IPS-18c (cell line): ENCODE data around the gene GPN2.
"Not testable (repeated sequence)": the region's sequence is repeated elsewhere in the genome, so short reads cannot be mapped to it uniquely, and the experiment has no call there.

Source experiments
- H3K4me3 ChIP-seq: 2 replicates; pipeline ENCODE4 v1.7.0; 2013; ENCODE audit warnings: low read depth, mild to moderate bottlenecking, low read length, moderate library complexity; ENCODE audit not compliant: insufficient read depth
- H3K9me3 ChIP-seq: one replicate; pipeline ENCODE4 v1.6.1; 2013; ENCODE audit warnings: mild to moderate bottlenecking, low read length, moderate library complexity; ENCODE audit not compliant: control insufficient read depth, insufficient read depth

Gene GPN2

DNA sequence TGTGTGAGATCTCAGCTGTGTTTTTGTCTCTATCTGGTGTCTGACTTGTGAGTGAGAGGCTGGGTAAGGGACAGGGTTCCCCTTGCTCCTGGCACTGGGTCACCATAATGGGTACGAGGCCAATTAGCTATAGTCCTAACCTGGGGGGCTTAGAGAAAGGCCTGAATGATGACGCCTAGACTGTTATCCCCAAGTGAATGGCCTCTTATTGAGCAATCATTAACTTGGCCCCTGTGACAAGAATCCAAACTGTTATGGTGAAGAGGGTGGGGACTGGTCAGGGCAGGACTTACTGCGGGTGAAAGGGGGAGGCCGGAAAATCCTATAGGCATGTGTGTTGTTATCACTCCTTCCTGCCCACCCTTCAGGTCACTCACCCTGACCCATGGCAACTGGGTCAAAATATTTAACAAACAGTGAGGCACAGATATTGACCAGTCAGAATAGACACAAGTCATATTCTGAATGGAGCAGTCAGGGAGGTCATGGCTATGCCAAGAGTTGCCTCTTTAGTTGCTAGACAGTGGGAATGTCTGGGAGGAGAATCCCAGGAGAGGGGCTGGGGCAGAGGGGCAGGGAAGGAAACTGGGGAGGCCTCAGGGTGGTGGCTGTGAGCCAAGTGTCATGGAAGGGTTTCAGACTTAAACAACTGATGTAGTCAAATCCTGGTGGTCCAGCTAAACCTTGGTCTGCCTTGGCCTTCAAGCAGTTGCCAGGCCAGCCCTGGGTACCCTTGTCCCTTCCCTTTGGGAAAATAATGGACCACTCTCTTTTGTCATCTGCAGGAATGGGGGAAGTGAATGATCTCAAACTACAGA, 20.5 kb upstream of the GPN2 start:
- no peaks in the 10 kb centered on the region for H3K9me3 ChIP-seq
- H3K4me3 ChIP-seq = no peak overlapping the region

DNA sequence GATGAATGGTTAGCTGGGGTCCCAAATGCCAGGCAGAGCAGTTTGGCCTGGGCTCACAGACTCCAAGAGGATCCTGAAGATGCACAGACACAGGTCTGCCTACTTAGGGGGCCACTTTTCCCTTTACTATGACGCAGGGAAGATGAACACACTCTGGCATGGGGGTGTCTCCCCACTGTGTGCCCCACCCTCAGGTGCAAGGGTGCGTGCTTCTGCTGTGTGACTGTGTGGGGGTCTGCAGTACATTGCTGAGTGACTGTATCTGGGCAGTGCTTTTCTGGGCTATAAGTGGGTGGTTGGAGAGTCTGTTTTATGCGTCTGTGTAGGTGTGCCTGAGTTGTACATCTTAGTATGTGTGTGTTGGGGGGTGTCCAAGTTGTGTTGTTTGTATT, 19.9 kb upstream of the GPN2 start:
- Histone ChIP-seq H3K9me3 (no peaks in the 10 kb centered on the region), H3K4me3 (no peak overlapping the region)

- H3K9me3 ChIP-seq = no peaks in the 10 kb centered on the region
- H3K4me3 ChIP-seq = no peak overlapping the region
These were observed 17.2 kb upstream of the GPN2 start for GRCh38 chr1:26907071-26907917.

- H3K9me3 ChIP-seq = no peaks in the 10 kb centered on the region
- peak overlapping the region; percentile 83; the same call in 1 of the 2 replicates for H3K4me3 ChIP-seq
These were observed 10.9 kb upstream of the GPN2 start for GRCh38 chr1:26900815-26901511.

DNA sequence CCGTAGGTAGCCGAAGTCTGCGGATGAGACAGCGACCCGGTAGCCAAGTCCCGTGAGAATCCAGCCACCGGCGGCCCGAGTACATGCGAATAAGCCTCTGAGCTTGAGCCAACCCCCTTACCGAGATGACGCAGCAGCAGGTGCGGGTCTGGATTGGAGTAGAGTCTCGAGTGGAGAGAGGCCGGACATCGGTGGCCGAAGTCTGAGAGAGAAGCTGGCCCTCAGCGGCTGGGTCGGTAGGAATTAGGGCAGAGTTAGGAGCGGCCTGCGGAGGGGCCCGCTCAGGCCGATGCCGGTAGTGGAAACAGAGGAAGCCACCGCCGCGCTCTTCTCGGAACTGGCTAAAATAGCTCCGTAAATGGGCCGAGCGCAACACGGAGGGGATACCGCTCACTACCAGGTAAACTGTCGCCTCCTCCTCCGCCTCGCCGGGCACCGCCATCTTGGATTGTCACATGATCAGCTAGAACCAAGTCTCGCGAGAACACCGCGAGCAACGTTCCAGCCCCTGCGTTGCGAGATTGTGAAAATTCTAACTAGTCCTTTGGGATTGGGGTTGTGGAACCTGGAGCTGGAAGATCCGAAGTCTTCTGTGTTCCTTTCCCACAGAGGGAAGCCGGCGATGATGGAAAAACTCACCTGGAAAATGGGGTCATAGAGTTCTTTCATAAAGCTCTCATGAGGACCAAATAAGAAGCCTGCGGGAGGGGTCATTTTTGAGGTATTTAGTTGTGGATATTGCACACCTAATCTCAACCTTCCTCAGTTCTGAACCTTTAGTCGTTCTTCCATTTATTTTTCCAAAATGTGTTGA, 10.1 kb upstream of the GPN2 start, which contains the start of gene GPATCH3:
Gene GPATCH3 (minus strand): TSS at position 467 of the 814 bp plus-strand sequence. CDS start 25 bp downstream, at position 442.
- H3K4me3 ChIP-seq = peak within 1 kb of the TSS; percentile 83
- H3K9me3 ChIP-seq = no peaks in the 10 kb centered on the region

GRCh38 chr1:26897351-26897750, 7.3 kb upstream of the GPN2 start:
- Histone ChIP-seq H3K4me3 (no peak overlapping the region), H3K9me3 (no peaks in the 10 kb centered on the region)

DNA sequence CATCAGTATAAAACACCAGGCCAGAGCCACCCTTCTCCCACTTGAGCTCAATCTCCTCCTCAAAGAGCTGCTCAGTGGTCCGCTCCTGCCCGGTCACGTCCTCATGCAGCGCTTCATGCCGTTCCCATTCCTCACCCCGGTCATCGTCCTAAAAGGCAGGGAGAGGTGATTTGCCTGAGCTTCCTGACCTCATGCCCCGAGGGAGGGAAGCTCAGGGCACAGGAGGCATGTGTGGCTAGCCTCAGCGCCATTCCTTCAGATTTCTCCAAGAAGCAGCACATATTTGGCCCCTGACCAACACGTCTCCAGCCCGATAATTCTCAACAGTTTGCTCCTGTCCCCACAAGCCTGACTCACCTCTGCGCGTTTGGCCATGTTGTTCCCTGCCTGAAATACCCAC, 4.2 kb upstream of the GPN2 start:
- H3K9me3 ChIP-seq = no peaks in the 10 kb centered on the region
- no peak overlapping the region for H3K4me3 ChIP-seq

GRCh38 chr1:26890467-26890796, 349 bp upstream of the GPN2 start:
- no peaks in the 10 kb centered on the region for H3K9me3 ChIP-seq
- H3K4me3 ChIP-seq = peak overlapping the region; percentile 85

DNA sequence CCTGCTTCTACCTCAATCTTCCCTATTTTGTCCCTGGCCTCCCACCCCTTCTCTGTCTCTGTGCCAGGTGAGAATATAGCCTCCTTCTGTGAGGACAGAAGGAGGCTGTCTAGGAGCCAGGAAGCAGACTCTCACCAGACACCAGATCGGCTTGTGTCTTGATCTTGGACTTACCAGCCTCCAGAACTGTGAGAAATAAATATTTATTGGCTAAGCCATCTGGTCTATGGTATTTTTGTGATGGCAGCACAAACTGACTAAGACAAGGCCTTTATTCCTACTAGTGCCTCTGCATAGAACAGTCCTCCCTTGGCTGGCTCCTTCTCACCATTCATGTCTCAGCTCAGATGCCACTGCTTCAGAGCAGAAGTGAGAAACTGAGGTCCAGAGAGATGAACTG, 1.9 kb downstream of the GPN2 start:
- Histone ChIP-seq H3K9me3 (no peaks in the 10 kb centered on the region), H3K4me3 (no peak overlapping the region)

- H3K4me3 ChIP-seq = no peak overlapping the region
- no peaks in the 10 kb centered on the region for H3K9me3 ChIP-seq
These were observed 3.0 kb downstream of the GPN2 start for GRCh38 chr1:26887125-26887524.

DNA sequence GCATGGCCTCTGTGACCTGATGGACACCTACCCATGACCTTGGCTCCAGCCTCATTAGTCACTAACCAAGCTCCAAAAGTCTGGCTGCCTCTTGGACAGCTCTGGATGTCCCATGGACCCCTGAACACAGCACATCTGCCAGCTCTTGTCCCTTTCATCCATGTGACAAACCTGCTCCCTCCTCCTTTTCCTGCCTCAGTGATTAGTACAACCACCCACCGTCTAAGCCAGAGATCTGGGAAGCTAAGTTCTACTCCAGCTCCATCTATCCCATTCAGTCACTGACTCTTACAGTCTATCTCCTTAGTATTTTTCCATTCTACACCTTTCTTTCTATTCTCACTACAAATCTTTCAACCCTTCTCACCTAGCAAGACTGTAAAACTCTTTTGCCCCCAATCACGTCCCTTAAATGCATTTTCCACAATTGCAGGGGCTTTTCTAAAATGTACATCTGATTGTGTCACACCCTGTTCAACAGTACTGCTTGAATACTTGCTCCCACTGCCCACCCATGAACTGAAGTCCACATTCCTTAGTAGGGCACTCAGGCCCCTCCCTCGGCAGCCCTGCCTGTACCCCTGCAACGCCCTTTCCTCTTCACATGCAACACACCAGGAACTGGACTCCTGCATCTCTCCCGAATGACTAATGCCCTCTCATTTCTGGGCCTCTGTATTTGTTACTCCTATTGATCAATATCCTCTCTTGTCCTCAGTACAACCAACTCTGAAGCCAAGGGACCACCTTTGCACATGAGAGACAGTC, 7.2 kb downstream of the GPN2 start:
- Histone ChIP-seq H3K4me3 (no peak overlapping the region), H3K9me3 (no peaks in the 10 kb centered on the region)

- not testable (repeated sequence) for H3K9me3 ChIP-seq, H3K4me3 ChIP-seq
These were observed 8.5 kb downstream of the GPN2 start for GRCh38 chr1:26881611-26882010.

- H3K9me3 ChIP-seq = peaks cover 2% of the 10 kb centered on the region
- no peak overlapping the region for H3K4me3 ChIP-seq
These were observed 10.3 kb downstream of the GPN2 start for GRCh38 chr1:26879793-26880192.

GRCh38 chr1:26877326-26877725, 12.8 kb downstream of the GPN2 start:
- Histone ChIP-seq H3K9me3 (peaks cover 2% of the 10 kb centered on the region), H3K4me3 (no peak overlapping the region)

- H3K9me3 ChIP-seq = peaks cover 4% of the 10 kb centered on the region
- H3K4me3 ChIP-seq = no peak overlapping the region
These were observed 15.2 kb downstream of the GPN2 start for GRCh38 chr1:26874896-26875295.

DNA sequence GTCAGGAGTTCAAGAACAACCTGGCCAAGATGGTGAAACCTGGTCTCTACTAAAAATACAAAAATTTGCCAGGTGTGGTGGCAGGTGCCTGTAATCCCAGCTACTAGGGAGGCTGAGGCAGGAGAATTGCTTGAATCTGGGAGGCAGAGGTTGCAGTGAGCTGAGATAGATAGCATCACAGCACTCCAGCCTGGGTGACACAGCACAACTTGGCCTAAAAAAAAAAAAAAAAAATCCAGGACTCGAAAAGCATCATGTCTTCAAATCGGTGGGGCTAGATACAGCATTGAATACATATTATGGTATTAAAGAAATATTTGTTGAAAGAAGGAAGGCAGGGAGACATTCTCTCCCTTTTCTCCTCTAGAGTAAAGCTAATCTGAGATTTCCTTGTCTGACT, 17.0 kb downstream of the GPN2 start:
- not testable (repeated sequence) for H3K4me3 ChIP-seq, H3K9me3 ChIP-seq
